NCI-H2196 (cell line): ENCODE results near the gene NOP53.
"Not testable (repeated sequence)": the region's sequence is repeated elsewhere in the genome, so short reads cannot be mapped to it uniquely, and the experiment has no call there.

Experiments used
- DNase-seq: peaks from one replicate; lab custom pipeline; 2025; ENCODE audit not compliant: unreplicated experiment; lab: John Stamatoyannopoulos, UW

NOP53 gene

DNA sequence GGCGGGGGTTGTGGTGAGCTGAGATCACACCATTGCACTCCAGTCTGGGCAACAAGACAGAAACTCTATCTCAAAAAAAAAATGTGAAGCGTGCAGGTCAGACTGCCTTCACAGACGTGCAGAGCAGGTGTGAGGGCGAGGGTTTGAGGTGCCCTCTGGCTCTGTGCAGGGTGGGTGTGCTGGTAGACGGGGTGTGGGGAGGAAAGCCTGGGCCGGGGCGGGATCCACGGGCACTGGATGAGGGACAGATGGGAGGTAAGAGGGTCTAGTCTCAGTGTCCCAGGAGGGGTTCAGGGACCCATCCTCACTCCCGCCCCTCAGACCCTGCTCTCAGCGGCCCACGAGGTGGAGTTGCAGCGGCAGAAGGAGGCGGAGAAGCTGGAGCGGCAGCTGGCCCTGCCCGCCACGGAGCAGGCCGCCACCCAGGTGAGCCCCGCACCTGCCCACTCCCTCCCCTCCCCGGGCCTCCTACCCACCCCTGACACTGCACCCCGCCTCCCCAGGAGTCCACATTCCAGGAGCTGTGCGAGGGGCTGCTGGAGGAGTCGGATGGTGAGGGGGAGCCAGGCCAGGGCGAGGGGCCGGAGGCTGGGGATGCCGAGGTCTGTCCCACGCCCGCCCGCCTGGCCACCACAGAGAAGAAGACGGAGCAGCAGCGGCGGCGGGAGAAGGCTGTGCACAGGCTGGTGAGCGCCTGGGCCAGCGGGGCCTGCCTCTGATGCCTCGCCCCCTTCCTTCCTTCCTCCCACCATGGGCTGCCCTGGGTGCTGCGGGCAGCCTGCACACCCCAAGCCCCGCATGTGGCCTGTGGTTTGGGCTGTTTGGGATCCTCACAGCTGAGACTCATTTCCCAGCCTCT is 9.1 kb downstream of the NOP53 start:
- no peak for DNase-seq

DNA sequence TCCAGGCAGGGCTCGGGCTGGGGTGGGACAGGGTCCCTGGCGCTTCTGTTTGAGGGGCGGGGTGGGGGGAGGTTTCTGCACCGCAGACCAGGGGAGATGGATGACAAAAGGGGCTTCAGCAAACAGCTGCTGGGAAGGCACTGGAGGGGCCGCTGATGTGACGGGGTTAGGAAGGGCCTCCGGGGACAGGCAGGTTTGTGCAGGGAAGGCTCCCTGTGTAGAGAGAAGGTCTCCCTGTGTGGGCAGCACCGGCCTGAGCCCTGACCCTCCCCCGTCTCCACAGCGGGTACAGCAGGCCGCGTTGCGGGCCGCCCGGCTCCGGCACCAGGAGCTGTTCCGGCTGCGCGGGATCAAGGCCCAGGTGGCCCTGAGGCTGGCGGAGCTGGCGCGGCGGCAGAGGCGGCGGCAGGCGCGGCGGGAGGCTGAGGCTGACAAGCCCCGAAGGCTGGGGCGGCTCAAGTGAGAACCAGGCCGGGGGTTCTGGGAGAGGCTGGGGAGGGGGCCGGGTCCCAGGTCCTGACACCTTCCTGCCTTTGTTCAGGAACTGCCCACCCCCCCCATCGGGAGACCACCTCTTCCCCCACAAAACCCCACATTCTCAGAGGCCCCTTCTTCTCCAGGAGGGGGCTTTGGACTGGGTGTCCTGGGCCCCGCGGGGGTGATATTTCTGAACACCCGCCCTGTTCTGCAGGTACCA is 9.9 kb downstream of the NOP53 start:
- no peak for DNase-seq

DNA sequence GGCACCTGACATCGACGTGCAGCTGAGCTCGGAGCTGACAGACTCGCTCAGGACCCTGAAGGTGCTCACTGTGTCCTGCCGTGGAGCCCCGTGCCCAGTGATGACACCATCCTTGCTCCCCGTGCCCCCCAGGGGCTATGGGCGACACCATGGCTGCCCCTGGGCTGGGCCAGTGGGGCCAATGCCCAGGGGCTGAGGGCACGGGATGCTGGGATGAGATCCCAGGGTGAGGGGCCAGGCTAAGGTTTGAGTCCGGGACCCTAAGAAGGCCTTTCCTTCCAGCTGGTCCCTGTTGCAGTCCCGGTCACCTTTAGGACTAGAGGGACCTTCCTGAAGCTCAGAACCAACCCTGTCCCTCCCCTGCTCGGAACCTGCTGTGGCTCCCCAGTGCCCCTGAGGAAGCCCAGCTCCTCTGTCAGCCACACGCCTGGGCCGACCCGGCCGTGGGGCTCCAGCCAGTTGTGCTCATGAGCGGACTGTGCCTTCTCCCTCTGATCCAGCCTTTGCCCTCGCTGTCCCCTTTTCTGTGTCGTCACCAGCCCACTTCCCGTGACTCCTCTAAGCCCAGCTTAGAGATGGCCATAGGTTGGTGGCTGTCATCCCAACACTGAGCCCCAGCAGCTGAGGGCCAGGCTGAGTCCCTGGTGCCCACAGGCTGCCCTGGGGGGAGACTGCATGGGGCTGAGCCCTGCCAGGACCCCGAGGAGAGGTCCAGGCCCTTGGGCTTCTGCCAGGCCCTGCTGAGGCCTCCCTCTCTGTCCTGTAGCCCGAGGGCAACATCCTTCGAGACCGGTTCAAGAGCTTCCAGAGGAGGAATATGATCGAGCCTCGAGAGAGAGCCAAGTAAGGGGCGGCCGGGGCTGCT is 10.6 kb downstream of the NOP53 start:
- no peak for DNase-seq

DNA sequence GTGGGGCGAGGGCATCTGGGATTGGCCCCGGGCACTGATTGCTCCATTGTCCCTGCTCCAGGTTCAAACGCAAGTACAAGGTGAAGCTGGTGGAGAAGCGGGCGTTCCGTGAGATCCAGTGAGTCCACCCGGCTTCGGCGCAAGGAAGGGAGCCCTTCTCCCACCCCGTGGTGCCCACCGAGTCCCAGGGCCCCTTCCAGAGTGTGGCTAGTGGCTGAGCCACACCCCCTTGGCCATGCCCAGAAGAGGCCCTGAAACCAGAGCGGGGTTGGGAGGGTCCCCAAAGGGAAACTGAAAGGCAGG is 11.2 kb downstream of the NOP53 start:
- no peak for DNase-seq

DNA sequence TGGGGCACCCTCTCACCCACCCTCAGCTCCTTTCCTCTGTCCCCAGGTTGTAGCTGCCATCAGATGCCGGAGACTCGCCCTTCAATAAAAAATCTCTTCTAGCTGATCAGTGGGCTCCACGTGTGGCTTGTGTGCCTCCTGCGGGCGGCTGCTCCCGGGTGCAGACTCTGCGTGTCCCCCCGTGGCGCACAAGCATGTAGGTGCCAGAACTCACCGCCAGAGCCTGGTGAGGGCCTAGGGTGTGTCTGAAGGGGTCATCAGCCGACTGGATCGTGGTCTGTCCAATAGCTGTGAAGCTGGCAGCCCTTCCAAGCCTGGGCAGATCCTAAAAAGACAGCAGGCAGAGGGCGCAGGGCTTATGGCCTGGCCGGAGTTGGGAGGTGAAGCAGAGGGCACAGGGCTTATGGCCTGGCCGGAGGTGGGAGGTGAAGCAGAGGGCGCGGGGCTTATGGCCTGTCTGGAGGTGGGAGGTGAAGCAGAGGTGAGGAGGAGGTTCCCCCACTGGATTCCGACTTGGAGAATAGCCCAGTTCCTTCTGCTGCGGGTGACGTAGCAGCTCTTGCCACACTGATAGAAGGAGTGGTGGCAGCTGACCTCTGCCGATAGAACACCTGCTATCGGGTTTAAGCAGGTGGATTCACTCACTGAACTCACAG is 11.7 kb downstream of the NOP53 start:
- DNase-seq = peak; percentile 82

DNA sequence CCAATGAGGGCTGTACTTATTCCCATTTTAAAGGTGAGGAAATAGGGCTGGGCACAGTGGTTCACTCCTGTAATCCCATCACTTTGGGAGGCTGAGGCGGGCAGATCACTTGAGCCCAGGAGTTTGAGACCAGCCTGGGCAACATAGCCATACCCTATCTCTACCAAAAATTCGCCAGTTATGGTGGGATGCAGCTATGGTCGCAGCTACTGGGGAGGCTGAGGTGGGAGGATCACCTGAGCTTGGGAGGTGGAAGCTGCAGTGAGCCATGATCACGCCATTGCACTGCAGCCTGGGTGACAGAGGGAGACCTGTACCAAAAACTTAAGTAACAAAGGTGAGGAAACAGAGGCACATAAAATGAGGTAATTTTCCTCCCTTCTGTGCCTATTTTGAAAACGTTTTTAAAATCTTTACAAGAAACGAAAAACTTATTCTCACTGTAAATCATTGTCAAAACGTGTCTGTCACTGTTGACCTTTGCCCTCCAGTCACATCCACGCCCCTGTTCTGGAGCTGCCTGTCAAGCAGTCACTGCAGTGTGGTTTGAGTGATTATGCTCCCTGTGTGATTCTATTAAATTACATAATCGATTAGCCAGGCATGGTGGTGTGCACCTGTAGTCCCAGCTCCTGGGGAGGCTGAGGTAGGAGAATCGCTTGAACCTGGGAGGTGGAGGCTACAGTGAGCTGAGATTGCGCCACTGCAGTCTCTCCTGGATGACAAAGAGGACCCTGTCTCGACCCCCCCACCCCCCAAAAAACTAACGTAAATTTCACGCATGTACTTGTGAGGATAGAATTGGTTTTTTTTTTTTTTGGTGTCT is 12.5 kb downstream of the NOP53 start:
- no peak for DNase-seq

DNA sequence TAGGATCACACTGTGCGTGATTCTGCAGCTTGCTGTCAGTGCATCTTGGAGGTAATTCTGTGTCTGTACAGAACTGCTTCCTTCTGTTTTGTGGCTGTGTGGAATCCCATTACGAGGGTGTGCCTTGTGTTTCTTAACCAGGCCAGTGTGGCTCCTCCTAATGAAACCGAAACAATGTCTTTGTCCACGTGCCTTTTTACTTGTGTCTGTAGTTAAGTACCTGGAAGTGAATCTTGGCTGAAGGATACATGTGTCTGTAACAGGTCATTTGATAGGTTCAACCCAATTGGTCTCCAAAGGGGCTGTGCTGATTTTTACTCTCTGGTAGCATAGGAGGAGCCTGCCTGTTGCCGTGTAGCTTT is 13.1 kb downstream of the NOP53 start:
- DNase-seq = peak; percentile 70

DNA sequence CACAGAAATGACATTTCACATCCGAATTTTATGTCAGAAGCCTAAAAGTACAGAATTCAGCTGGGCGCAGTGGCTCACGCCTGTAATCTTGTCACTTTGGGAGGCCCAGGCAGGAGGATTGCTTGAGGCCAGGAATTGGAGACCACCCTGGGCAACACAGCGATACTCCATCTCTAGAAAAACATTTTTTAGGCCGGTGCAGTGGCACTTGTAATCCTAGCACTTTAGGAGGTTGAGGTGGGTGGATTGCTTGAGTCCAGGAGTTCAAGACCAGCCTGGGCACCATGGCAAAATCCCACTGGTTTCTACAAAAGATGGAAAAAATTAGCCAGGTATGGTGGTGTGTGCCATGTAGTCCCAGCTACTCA is 15.3 kb downstream of the NOP53 start:
- no peak for DNase-seq

DNA sequence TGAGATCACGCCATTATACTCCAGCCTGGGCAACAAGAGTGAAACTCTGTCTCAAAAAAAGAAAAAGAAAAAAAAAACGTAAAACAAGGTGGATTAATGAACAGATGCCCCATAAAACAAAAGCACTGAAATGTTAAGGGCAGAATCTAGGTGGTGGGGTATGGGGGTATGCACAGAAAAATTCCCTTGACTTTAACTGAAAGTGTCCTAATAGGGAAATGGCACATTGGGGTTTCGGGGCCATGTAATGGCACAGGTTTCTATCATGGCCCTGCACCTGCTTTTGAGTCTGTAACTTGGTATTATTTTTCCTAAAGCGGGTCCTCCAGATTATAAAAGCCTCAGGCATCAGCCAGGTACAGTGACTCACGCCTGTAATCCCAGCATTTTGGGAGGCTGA is 16.2 kb downstream of the NOP53 start:
- DNase-seq = no peak

DNA sequence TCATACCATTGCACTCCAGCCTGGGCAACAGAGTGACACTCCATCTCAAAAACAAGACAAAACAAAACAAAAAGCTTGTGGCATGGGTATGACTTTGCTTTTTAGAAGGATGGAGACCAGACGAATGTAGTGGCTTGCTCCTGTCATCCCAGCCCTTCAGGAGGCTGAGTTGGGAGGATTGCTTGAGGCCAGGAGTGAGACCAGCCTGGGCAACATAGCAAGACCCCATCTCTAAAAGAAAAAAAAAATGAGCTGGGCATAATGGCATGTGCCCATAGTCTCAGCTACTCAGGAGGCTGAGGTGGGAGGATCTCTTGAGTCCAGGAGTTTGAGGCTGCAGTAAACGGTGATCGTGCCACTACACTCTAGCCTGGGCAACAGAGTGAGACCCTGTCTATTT is 16.8 kb downstream of the NOP53 start:
- no peak for DNase-seq

DNA sequence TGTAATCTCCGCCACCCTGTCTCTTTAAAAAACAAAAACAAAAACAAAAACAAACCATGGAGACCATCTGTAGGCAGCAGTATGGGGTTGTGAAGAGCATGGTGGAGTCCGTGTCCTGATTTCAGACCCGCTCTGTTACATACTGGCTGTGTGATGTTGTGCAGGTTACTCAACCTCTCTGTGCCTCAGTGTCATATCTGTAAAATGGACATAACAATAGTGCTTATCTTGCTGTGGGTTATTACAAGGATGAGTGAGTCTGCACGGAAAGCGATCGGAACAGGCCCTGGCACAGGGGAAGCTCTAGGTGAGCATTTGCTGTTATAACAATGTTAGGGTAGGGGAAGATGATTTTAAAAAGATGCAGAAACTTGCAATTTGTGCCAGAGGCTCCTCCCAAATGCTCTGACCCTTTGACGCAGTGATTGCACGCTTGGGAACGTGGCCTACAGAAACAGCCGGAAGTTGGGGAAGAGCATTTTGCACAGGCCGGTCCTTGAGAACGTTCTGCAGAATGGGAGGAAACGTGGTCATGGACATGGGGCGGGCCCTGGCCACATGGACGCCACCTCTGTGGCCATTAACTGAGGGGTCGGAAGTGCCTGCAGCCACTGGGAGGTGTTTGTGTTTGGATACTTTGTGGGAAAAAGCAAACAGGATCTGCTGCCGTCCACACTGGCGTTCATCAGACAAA is 17.4 kb downstream of the NOP53 start:
- no peak for DNase-seq

DNA sequence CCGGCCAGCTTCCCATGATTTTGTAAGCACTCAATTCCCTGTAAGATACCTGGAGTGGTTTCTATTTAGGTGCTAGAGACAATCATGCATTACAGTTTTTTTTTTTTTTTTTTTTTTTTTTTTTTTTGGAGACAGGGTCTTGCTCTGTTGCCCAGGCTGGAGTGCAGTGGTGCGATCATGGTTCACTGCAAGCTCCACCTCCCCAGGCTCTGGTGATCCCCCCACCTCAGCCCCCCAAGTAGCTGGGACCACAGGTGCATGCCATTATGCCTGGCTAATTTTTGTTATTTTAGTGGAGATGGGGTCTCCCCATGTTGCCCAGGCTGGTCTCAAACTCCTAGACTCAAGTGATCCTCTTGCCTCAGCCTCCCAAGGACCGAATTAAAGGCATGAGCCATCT is 19.4 kb downstream of the NOP53 start:
- not testable (repeated sequence) for DNase-seq

DNA sequence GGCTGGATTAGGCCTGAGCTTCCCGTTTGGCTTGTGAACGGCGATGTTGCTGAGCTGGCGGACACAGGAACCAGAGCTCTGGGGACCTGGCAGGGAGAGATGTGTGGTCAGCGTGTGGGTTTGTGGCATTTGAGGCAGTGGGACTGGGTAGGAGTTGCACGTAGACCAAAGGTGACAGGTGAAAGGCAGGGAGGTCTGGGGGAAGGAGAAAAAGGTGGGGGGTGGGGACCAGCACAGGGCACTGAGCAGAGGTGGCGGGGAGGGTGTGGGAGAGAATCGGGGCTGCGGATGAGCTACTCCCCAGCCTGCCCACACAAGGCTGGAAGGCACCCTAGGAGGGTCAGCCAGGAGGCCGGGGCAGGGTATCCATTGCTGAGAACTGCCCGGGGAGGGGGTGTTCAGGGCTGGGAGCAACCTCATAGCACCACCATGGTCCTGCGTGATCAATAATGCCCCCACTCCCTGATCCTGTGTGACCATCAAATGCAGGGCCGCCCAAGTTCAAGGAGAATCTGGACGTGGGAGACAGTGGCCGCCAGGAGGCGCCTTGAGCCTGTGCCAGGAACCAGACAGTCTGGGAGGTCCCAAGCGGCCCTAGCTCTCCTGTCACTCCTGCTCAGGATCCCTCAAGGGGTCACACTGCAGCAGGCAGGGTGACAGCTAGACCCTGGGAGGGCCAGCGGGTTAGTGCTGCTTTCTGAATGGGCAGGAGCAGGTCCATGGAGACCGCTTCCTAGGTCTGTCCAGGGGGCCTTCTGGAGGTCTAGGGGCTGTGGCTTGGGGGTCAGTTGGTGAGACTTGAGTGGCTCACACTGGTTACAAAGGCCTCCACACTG is 20.4 kb downstream of the NOP53 start:
- DNase-seq = peak; percentile 33

DNA sequence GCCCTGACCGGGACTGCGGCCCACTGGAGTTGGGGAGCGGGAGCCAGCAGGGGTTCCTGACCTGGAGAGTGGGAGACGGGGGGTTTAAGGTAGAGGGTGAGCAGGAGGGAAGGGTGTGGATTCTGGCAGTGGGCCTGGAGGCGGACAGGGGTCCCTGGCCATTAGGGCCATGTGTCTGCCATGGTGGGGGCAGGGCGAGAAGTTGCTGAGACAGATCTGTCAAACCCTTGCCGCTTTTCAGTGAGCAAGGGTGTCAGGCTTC is 20.9 kb downstream of the NOP53 start:
- DNase-seq = no peak

DNA sequence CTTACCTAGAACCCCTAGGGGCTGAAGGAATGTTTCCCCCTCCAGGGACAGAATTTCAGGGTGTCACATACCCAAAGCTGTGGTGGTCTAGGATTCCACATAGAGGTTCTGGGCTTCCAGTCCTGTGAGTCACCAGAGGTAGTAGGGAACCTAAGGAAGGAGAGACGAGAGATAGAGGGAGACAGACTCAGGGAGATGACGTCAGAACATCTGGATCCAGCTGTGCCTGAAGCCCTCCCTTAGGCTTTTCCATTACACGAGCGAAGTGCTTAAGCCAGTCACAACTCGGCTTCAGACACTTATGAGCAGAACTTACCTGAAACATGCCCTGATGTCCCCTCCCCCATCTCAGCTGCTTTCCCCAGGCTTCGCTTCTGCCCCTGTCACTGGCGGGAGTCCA is 21.3 kb downstream of the NOP53 start:
- no peak for DNase-seq

DNA sequence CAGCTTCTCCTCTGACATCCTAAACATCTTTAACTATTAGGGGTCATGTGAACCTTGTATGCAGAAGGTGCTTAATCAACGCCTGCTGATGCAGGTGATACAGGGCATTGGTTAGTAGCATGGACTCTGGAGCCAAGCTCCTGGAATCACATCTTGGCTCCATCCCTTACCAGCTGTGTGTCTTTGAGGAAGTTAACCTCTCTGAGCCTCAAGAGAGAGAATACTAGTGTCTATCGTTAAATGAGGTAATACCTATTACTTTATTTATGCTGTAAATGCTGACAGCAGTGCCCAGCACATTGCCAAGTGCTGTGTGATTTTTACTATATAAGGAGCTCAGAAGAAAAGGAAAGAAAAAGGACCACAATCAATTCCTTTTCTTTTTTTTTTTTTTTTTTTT is 22.0 kb downstream of the NOP53 start:
- no peak for DNase-seq

DNA sequence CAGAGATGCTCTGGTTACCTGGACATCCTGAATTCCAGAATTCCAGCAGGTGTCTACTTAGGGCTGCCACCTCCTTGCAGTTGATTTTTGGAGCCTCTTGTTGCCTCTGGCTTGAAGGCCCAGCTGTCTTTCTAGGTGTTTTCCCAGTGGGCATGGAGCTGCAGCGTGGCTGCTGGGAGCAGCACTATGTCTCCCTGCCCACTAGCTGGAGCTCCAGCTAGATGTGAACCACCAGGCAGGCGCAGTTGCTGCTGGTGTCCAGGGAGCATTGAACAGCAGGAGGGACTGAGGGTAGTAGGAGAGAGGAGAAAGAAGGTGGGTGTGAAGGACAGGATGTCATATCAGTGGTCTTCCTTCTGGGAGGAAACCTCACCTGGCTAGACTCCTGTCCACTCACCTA is 23.3 kb downstream of the NOP53 start:
- DNase-seq = no peak

DNA sequence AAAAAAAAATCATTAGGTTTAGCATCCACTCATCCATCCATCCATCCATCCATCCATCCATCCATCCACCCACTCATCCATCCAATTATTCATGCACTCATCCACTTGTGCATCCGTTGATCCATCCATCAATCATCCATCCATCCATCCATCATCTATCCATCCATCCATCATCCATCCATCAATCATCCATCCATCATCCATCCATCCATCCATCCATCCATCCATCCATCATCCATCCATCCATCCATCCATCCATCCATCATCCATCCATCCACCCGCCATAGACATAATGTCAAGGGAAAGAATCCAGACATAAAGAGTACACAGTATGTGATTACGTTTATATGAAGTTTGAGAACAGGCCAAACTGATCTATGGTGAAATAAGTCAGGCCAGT is 24.2 kb downstream of the NOP53 start:
- no peak for DNase-seq

DNA sequence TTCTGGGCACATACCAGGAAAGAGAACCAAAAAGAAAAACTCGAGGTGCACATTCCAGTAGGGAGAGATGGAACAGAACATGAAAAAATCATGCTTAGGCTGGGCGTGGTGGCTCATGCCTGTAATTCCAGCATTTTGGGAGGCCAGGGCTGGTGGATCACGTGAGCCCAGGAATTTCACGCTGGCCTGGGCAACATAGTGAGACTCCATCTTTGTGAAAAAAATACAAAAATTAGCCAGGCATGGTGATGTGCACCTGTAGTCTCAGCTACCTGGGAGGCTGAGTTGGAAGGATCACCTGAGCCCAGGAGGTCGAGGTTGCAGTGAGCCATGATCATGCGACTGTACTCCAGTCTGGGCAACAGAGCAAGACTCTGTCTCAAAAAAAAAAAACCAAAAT is 25.9 kb downstream of the NOP53 start:
- not testable (repeated sequence) for DNase-seq
